H1 (cell line): Measurements from ENCODE around the gene LRRC4. TPM values are rescaled to one million over a fixed set of nuclear protein-coding genes. Genes with fewer than 3 reads are reported as not detected.

Experiments used
- CTCF ChIA-PET: fragments of 300-600 bp; sonication (Branson Sonifier 250); formaldehyde crosslinking; loops from one replicate; lab custom pipeline; 2021; ENCODE audit not compliant: partially characterized antibody; lab: Charles Lee
- POLR2A ChIA-PET: fragments of 300-600 bp; sonication (Branson Sonifier 250); formaldehyde crosslinking; loops from one replicate; lab custom pipeline; 2021; ENCODE audit warnings: inconsistent platforms; ENCODE audit not compliant: partially characterized antibody; lab: Charles Lee
- DNase-seq, 2 experiments: peaks; one replicate each; pipeline versions ENCODE4 v3.0.0 to v3.0.0-alpha.2; 2010 to 2022; ENCODE audit warnings: low spot score in 2 of 2, low read depth in 1 of 2, mixed read lengths in 1 of 2
- FAIRE-seq: peaks from 2 replicates; lab custom pipeline; 2011; peaks lifted over from hg19 to GRCh38; lab: Jason Lieb, UNC
- H2AFZ ChIP-seq: 2 replicates; pipeline ENCODE4 v1.8.1; 2012; ENCODE audit warnings: low read length, inconsistent platforms
- H2AK5ac ChIP-seq: 2 replicates; pipeline ENCODE4 v1.6.1; 2013; ENCODE audit warnings: low read depth, low read length
- H2BK120ac ChIP-seq: replicated peaks from 2 replicates; pipeline ENCODE3; 2013; ENCODE audit warnings: low read depth, low read length, inconsistent platforms
- H2BK12ac ChIP-seq: 2 replicates; pipeline ENCODE4 v1.6.1; 2013; ENCODE audit warnings: low read depth, low read length
- H2BK15ac ChIP-seq: 2 replicates; pipeline ENCODE4 v1.6.1; 2013; ENCODE audit warnings: low read length
- H2BK20ac ChIP-seq: 2 replicates; pipeline ENCODE4 v1.6.1; 2013; ENCODE audit warnings: low read length
- H2BK5ac ChIP-seq: 2 replicates; pipeline ENCODE4 v1.6.1; 2013; ENCODE audit warnings: low read depth, low read length
- H3K14ac ChIP-seq: 2 replicates; pipeline ENCODE4 v1.6.1; 2013; ENCODE audit warnings: inconsistent platforms; ENCODE audit not compliant: insufficient read length
- H3K18ac ChIP-seq: 2 replicates; pipeline ENCODE4 v1.6.1; 2013; ENCODE audit warnings: low read length; ENCODE audit errors: extremely low read depth
- H3K23ac ChIP-seq: 2 replicates; pipeline ENCODE4 v1.6.1; 2013; ENCODE audit warnings: inconsistent platforms; ENCODE audit not compliant: insufficient read length
- H3K23me2 ChIP-seq: 2 replicates; pipeline ENCODE4 v1.6.1; 2013; ENCODE audit warnings: low read depth, low read length
- H3K27ac ChIP-seq: 2 replicates; pipeline ENCODE4 v1.6.1; 2011; ENCODE audit warnings: low read depth, low read length, inconsistent platforms
- H3K27me3 ChIP-seq, 4 experiments: replicated peaks in 1 of 4; 1 replicate in 1 of 4; 2 replicates in 3 of 4; pipeline versions ENCODE4 v1.6.1 to v1.8.1; 2011 to 2013; ENCODE audit warnings: low read length in 3 of 4, mild to moderate bottlenecking in 3 of 4, inconsistent platforms in 2 of 4, mixed read lengths in 2 of 4, moderate library complexity in 1 of 4; ENCODE audit not compliant: control insufficient read depth in 3 of 4, insufficient read depth in 3 of 4; ENCODE audit errors: extremely low read depth in 1 of 4
- H3K36me3 ChIP-seq, 4 experiments: 2 replicates each; pipeline versions ENCODE4 v1.6.1 to v1.8.1; 2011 to 2013; ENCODE audit warnings: mild to moderate bottlenecking in 4 of 4, low read length in 3 of 4, moderate library complexity in 2 of 4, control low read depth in 1 of 4, inconsistent platforms in 1 of 4; ENCODE audit not compliant: insufficient read depth in 4 of 4, control insufficient read depth in 2 of 4
- H3K4ac ChIP-seq: replicated peaks from 2 replicates; pipeline ENCODE3; 2013; ENCODE audit warnings: low read length, low read depth, mixed read lengths, inconsistent platforms; ENCODE audit not compliant: insufficient read length
- H3K4me1 ChIP-seq, 4 experiments: replicated peaks in 1 of 4; 1 replicate in 1 of 4; 2 replicates in 3 of 4; pipeline versions ENCODE4 v1.6.1 to v1.8.1; 2011 to 2013; ENCODE audit warnings: low read length in 3 of 4, inconsistent platforms in 2 of 4, mixed read lengths in 1 of 4; ENCODE audit not compliant: insufficient read depth in 4 of 4, control insufficient read depth in 3 of 4
- H3K4me2 ChIP-seq, 2 experiments: 2 replicates each; pipeline versions ENCODE4 v1.6.1 to v1.8.1; 2011 to 2013; ENCODE audit warnings: low read depth in 2 of 2, low read length in 2 of 2, control low read depth in 1 of 2, inconsistent platforms in 1 of 2, mild to moderate bottlenecking in 1 of 2; ENCODE audit not compliant: insufficient read depth in 1 of 2
- H3K4me3 ChIP-seq, 4 experiments: fragments of 200-600, 300-600 bp in 1 of 4; sonication (generic), shearing (Covaris generic), sonication (Bioruptor Twin) in 1 of 4; 2 replicates each; pipeline versions ENCODE4 v1.5.1 to v1.8.1; 2011 to 2016; ENCODE audit warnings: low read length in 4 of 4, low read depth in 3 of 4, control low read depth in 2 of 4, inconsistent platforms in 2 of 4, mild to moderate bottlenecking in 2 of 4, mixed read lengths in 1 of 4, moderate library complexity in 1 of 4; ENCODE audit not compliant: insufficient read depth in 2 of 4; ENCODE audit errors: extremely low read depth in 1 of 4
- H3K56ac ChIP-seq: replicated peaks from 2 replicates; pipeline ENCODE3; 2013; ENCODE audit warnings: low read depth, mild to moderate bottlenecking, mixed read lengths, low read length, inconsistent platforms; ENCODE audit not compliant: insufficient read length
- H3K79me1 ChIP-seq: 2 replicates; pipeline ENCODE4 v1.6.1; 2013; ENCODE audit warnings: low read depth, low read length, control low read depth
- H3K79me2 ChIP-seq, 2 experiments: 2 replicates each; pipeline versions ENCODE4 v1.6.1 to v1.8.1; 2012 to 2013; ENCODE audit warnings: low read length in 2 of 2, mild to moderate bottlenecking in 2 of 2, inconsistent platforms in 1 of 2; ENCODE audit not compliant: insufficient read depth in 2 of 2, control insufficient read depth in 1 of 2
- H3K9ac ChIP-seq, 4 experiments: replicated peaks in 1 of 4; 1 replicate in 1 of 4; 2 replicates in 3 of 4; pipeline versions ENCODE4 v1.6.1 to v1.8.1; 2011 to 2013; ENCODE audit warnings: low read depth in 3 of 4, low read length in 3 of 4, control low read depth in 2 of 4, mild to moderate bottlenecking in 2 of 4, moderate library complexity in 2 of 4, inconsistent platforms in 1 of 4; ENCODE audit errors: extremely low read depth in 1 of 4
- H3K9me3 ChIP-seq, 2 experiments: 2 replicates each; pipeline versions ENCODE4 v1.6.1 to v1.8.1; 2012 to 2013; ENCODE audit warnings: mild to moderate bottlenecking in 2 of 2, moderate library complexity in 2 of 2, control low read depth in 1 of 2, inconsistent platforms in 1 of 2, low read depth in 1 of 2, low read length in 1 of 2, mixed read lengths in 1 of 2; ENCODE audit not compliant: insufficient read depth in 2 of 2
- H4K20me1 ChIP-seq, 2 experiments: replicated peaks in 1 of 2; 2 replicates each; pipeline versions ENCODE3 to v1.8.1; 2011 to 2013; ENCODE audit warnings: inconsistent platforms in 2 of 2, low read length in 2 of 2, mild to moderate bottlenecking in 1 of 2; ENCODE audit not compliant: insufficient read depth in 2 of 2, control insufficient read depth in 1 of 2
- H4K5ac ChIP-seq: 2 replicates; pipeline ENCODE4 v1.6.1; 2013; ENCODE audit warnings: low read length, low read depth, mixed read lengths, inconsistent platforms; ENCODE audit not compliant: insufficient read length
- H4K8ac ChIP-seq: 2 replicates; pipeline ENCODE4 v1.8.0; 2013; ENCODE audit warnings: mild to moderate bottlenecking, moderate library complexity, low read length, inconsistent platforms; ENCODE audit not compliant: insufficient read depth; ENCODE audit errors: extremely low read depth
- H4K91ac ChIP-seq: replicated peaks from 2 replicates; pipeline ENCODE3; 2013; ENCODE audit warnings: low read length, mixed read lengths, inconsistent platforms; ENCODE audit not compliant: insufficient read length
- CTCF ChIP-seq, 3 experiments: IDR thresholded peaks; 1 replicate in 2 of 3; 2 replicates in 1 of 3; pipeline versions ENCODE4 v1.5.1 to v1.6.1; 2011; ENCODE audit warnings: low read length in 3 of 3, mild to moderate bottlenecking in 3 of 3, inconsistent platforms in 2 of 3, low read depth in 1 of 3, moderate library complexity in 1 of 3; ENCODE audit not compliant: insufficient read depth in 1 of 3; ENCODE audit errors: control extremely low read depth in 1 of 3
- EGR1 ChIP-seq: IDR thresholded peaks from 2 replicates; pipeline ENCODE4 v1.6.1; 2011; ENCODE audit warnings: low read depth, low read length, borderline replicate concordance
- HDAC6 ChIP-seq: IDR thresholded peaks from one replicate; pipeline ENCODE4 v1.7.1; 2012; ENCODE audit warnings: low read depth, mild to moderate bottlenecking, inconsistent platforms, low read length, moderate library complexity
- KDM1A ChIP-seq: fragments of 200-600, 300-600 bp; sonication (generic); IDR thresholded peaks from 2 replicates; pipeline ENCODE4 v1.7.1; 2016; ENCODE audit warnings: mild to moderate bottlenecking, low read length, borderline replicate concordance
- MAX ChIP-seq: IDR thresholded peaks from 2 replicates; pipeline ENCODE4 v1.6.1; 2012; ENCODE audit warnings: inconsistent platforms
- PHF8 ChIP-seq: fragments of 200-600 bp; sonication (generic); conservative IDR thresholded peaks from 2 replicates; pipeline ENCODE4 v1.7.1; 2012; ENCODE audit warnings: low read depth, mild to moderate bottlenecking, inconsistent platforms, low read length, moderate library complexity
- RAD21 ChIP-seq, 2 experiments: IDR thresholded peaks in 1 of 2; conservative IDR thresholded peaks in 1 of 2; 2 replicates each; pipeline ENCODE4 v1.6.1; 2011; ENCODE audit warnings: low read depth in 2 of 2, low read length in 2 of 2, improper control_type of control experiment in 1 of 2, inconsistent platforms in 1 of 2, mild to moderate bottlenecking in 1 of 2, moderate library complexity in 1 of 2
- RXRA ChIP-seq: IDR thresholded peaks from 2 replicates; pipeline ENCODE4 v1.6.1; 2011; ENCODE audit warnings: low read depth, mild to moderate bottlenecking, low read length, moderate library complexity; ENCODE audit not compliant: insufficient read depth
- SP4 ChIP-seq: IDR thresholded peaks from 2 replicates; pipeline ENCODE4 v1.6.1; 2012; ENCODE audit warnings: low read length, inconsistent platforms
- TEAD4 ChIP-seq: IDR thresholded peaks from 2 replicates; pipeline ENCODE4 v1.6.1; 2012; ENCODE audit warnings: low read depth, low read length, inconsistent platforms, mixed read lengths
- WGBS, 2 experiments: shearing (Covaris generic) in 1 of 2; methylation state at CpG; one replicate each; pipeline versions ENCODE4 v1.1.6 to v1.1.7; 2013 to 2015; ENCODE audit warnings: low lambda C conversion rate in 2 of 2, mixed read lengths in 2 of 2, inconsistent platforms in 1 of 2, low coverage in 1 of 2, missing lambda C conversion rate in 1 of 2; ENCODE audit not compliant: insufficient replicate concordance in 2 of 2, insufficient coverage in 1 of 2, insufficient read length in 1 of 2; ENCODE audit errors: extremely low coverage in 1 of 2, missing lambda C conversion rate in 1 of 2; 5-methylcytosine and 5-hydroxymethylcytosine counted together
- polyA plus RNA-seq, 7 experiments: library from polyadenylated mRNA; depleted of rRNA in 3 of 7; stranded (reverse) in 5 of 7; unstranded in 2 of 7; fragments of >200 nt in 5 of 7; fragments of 200-250 nt in 2 of 7; gene quantifications; 1 replicate in 5 of 7; 2 replicates in 1 of 7; 4 replicates in 1 of 7; pipeline versions ENCODE4 v1.2.1 to v1.2.3, GENCODE V29; 2011 to 2013; ENCODE audit warnings: missing spikeins in 2 of 7, mixed read lengths in 2 of 7
- total RNA-seq: library from RNA; stranded (reverse); fragmentation: NEBNext Ultra II Directional; extraction: Animal tissue kit (Norgen Biotek cat#: 25700); gene quantifications from 2 replicates; pipeline ENCODE4 v1.2.1, GENCODE V29; 2021

The LRRC4 gene
- total and polyA plus RNA-seq, 2 of the 8 experiments (the other 6 are each of a cell fraction or from before 2014, with no cell fraction given), result 13.4 to 16.4 TPM

- Histone ChIP-seq H3K9ac (no peak overlapping the region), H3K4me2 (peak overlapping the region; percentile 9 to 39; a peak in 1 of 4 replicates), H2BK12ac (peak overlapping the region; percentile 22; the same call in 1 of the 2 replicates), H3K56ac (no peak overlapping the region), H3K23ac (no peak overlapping the region), H3K23me2 (no peaks in the 10 kb centered on the region), H3K79me2 (0 out of 4 replicates have a peak, but pooled peaks cover 0 to 8% of the 10 kb centered on the region in 2 experiments), H2BK15ac (no peak overlapping the region), H4K20me1 (peaks cover 13 to 15% of the 10 kb centered on the region in 2 experiments), H3K4me3 (no peak overlapping the region), H3K18ac (peak overlapping the region; percentile 36), H2BK20ac (0 out of 2 replicates have a peak overlapping the region, but pooled peaks have one; percentile 9), H2AFZ (no peak overlapping the region), H3K36me3 (peaks cover 0 to 3% (median 0%) of the 10 kb centered on the region in 4 experiments; a peak in 1 of 8 replicates), H3K27me3 (no peaks in the 10 kb centered on the region), H3K14ac (no peak overlapping the region), H3K4ac (no peak overlapping the region), H3K27ac (no peak overlapping the region), H2AK5ac (no peak overlapping the region), H4K8ac (no peak overlapping the region), H3K4me1 (peaks cover 11 to 27% (median 19%) of the 10 kb centered on the region in 4 experiments), H2BK5ac (no peak overlapping the region), H2BK120ac (no peak overlapping the region), H4K91ac (no peak overlapping the region), H3K9me3 (no peaks in the 10 kb centered on the region), H3K79me1 (no peaks in the 10 kb centered on the region), H4K5ac (no peak overlapping the region)
- ChIA-PET POLR2A (interaction anchor here (1.4 kb wide), 1 partner anchor 9 kb away, joined by 5 read pairs; no protein-coding TSS in a partner anchor), CTCF (interaction anchor here (0.6 to 7.3 kb wide), 63 partner anchors 9 to 487 kb away, joined by 3 to 59 read pairs (median 5); partner anchors contain the start of gene LRRC4)
- no peak for FAIRE-seq
- peak in 1 of 2 experiments; percentile 89 for DNase-seq
- WGBS, 2 experiments, result 75% methylated on average over 6 of the region's 6 CpGs; no CpG with 5 or more reads in 1 of the 2 experiments
- TF ChIP-seq TEAD4 (0 out of 2 replicates have a peak, but pooled peaks have one; percentile 18), MAX (no peak), CTCF (IDR thresholded peaks at IDR 0.05; ENCODE audit: control extremely low read depth in 1 of 3, insufficient read depth in 1 of 3, low read depth in 1 of 3, low read length in 3 of 3) (peak; percentile 78 to 99 (median 84)), RXRA (0 out of 2 replicates have a peak, but pooled peaks have one; percentile 61), SP4 (no peak), RAD21 (IDR thresholded peaks at IDR 0.05 in 1 of 2, conservative IDR thresholded peaks at IDR 0.05 in 1 of 2; ENCODE audit: low read depth in 2 of 2, low read length in 2 of 2) (peak; percentile 52 to 72), EGR1 (no peak), PHF8 (no peak), KDM1A (no peak), HDAC6 (no peak)
Measured at GRCh38 chr7:128020159-128020558, 11.1 kb downstream of the LRRC4 start.
